WTC11 (cell line): ENCODE measurements around the gene CHN1. TPM values are rescaled to one million over a fixed set of nuclear protein-coding genes. Genes with fewer than 3 reads are reported as not detected.

Experiments used
- ATAC-seq: fragments of 200-7000 bp; cut with Tn5 transposase; 2 replicates; pipeline ENCODE4 v1.10.0; 2021; ENCODE audit warnings: mild to moderate bottlenecking, moderate library complexity
- CTCF ChIA-PET: fragments of 300-600 bp; sonication (Branson Sonifier 250); formaldehyde crosslinking; loops from one replicate; lab custom pipeline; 2021; ENCODE audit warnings: antibody characterized with exemption; lab: Charles Lee
- POLR2A ChIA-PET: fragments of 350-600 bp; sonication (Branson Sonifier 250); formaldehyde crosslinking; loops from one replicate; lab custom pipeline; 2021; ENCODE audit warnings: antibody characterized with exemption; lab: Charles Lee
- DNase-seq: peaks from one replicate; pipeline ENCODE4 v3.0.0; 2021; ENCODE audit warnings: low spot score
- H3K27ac Mint-ChIP-seq: 2 replicates; pipeline ENCODE4 v1.8.0; 2021; ENCODE audit warnings: mixed read lengths
- H3K27me3 Mint-ChIP-seq: 2 replicates; pipeline ENCODE4 v1.8.0; 2021; ENCODE audit warnings: low read depth, mild to moderate bottlenecking, moderate library complexity, mixed read lengths
- H3K36me3 Mint-ChIP-seq: 2 replicates; pipeline ENCODE4 v1.8.0; 2021; ENCODE audit warnings: mixed read lengths
- H3K4me1 Mint-ChIP-seq: 2 replicates; pipeline ENCODE4 v1.8.0; 2022; ENCODE audit warnings: mixed read lengths
- H3K4me3 Mint-ChIP-seq: 2 replicates; pipeline ENCODE4 v1.8.0; 2021; ENCODE audit warnings: mild to moderate bottlenecking, moderate library complexity, mixed read lengths
- H3K9me3 Mint-ChIP-seq: 2 replicates; pipeline ENCODE4 v1.8.0; 2021; ENCODE audit warnings: mixed read lengths
- CBFB ChIP-seq: sonication (generic); formaldehyde crosslinking; IDR thresholded peaks from 2 replicates; pipeline ENCODE4 v1.8.1; 2022; ENCODE audit warnings: mild to moderate bottlenecking, low read depth, missing genetic modification reagents
- CREM ChIP-seq: sonication (generic); formaldehyde crosslinking; IDR thresholded peaks from 2 replicates; pipeline ENCODE4 v1.8.1; 2022; ENCODE audit warnings: mild to moderate bottlenecking, missing genetic modification reagents, moderate library complexity
- GRHL2 ChIP-seq: fragments of 250-450 bp; sonication (Bioruptor Pico); IDR thresholded peaks from 2 replicates; pipeline ENCODE4 v1.8.0; 2022; ENCODE audit warnings: mild to moderate bottlenecking, moderate library complexity; ENCODE audit not compliant: insufficient replicate concordance, severe bottlenecking
- IRF2 ChIP-seq: sonication (generic); formaldehyde crosslinking; IDR thresholded peaks from 2 replicates; pipeline ENCODE4 v1.8.0; 2022; ENCODE audit warnings: low read depth, missing genetic modification reagents, borderline replicate concordance
- NFYB ChIP-seq: sonication (generic); formaldehyde crosslinking; conservative IDR thresholded peaks from 2 replicates; pipeline ENCODE4 v1.8.0; 2022; ENCODE audit warnings: low read depth, missing genetic modification reagents
- NR1H2 ChIP-seq: sonication (generic); formaldehyde crosslinking; IDR thresholded peaks from 2 replicates; pipeline ENCODE4 v1.9.0; 2021; ENCODE audit warnings: mild to moderate bottlenecking, moderate library complexity, missing genetic modification reagents
- NR3C1 ChIP-seq: sonication (generic); formaldehyde crosslinking; conservative IDR thresholded peaks from 2 replicates; pipeline ENCODE4 v1.8.1; 2023; ENCODE audit warnings: low read depth, mild to moderate bottlenecking, missing genetic modification reagents
- OVOL2 ChIP-seq: fragments of 250-450 bp; sonication (Bioruptor Pico); IDR thresholded peaks from 2 replicates; pipeline ENCODE4 v1.9.0; 2021; ENCODE audit warnings: mild to moderate bottlenecking, borderline replicate concordance
- SMAD4 ChIP-seq: sonication (generic); formaldehyde crosslinking; IDR thresholded peaks from 2 replicates; pipeline ENCODE4 v1.8.0; 2022; ENCODE audit warnings: mild to moderate bottlenecking, missing genetic modification reagents
- SOX15 ChIP-seq: fragments of 250-450 bp; sonication (Bioruptor Pico); IDR thresholded peaks from 2 replicates; pipeline ENCODE4 v1.9.0; 2021; ENCODE audit warnings: mild to moderate bottlenecking
- TCF7 ChIP-seq: sonication (generic); formaldehyde crosslinking; IDR thresholded peaks from 2 replicates; pipeline ENCODE4 v1.8.0; 2022; ENCODE audit warnings: mild to moderate bottlenecking, low read depth, missing genetic modification reagents, moderate library complexity
- USF2 ChIP-seq: sonication (generic); formaldehyde crosslinking; IDR thresholded peaks from 2 replicates; pipeline ENCODE4 v1.8.1; 2023; ENCODE audit warnings: mild to moderate bottlenecking, missing genetic modification reagents, moderate library complexity
- ZNF138 ChIP-seq: sonication (generic); formaldehyde crosslinking; conservative IDR thresholded peaks from 2 replicates; pipeline ENCODE4 v1.8.1; 2022; ENCODE audit warnings: mild to moderate bottlenecking, moderate library complexity, missing genetic modification reagents
- ZNF512 ChIP-seq: sonication (generic); formaldehyde crosslinking; IDR thresholded peaks from 2 replicates; pipeline ENCODE4 v1.8.1; 2022; ENCODE audit warnings: missing genetic modification reagents, borderline replicate concordance
- ZSCAN18 ChIP-seq: fragments of 250-450 bp; sonication (Bioruptor Pico); IDR thresholded peaks from 2 replicates; pipeline ENCODE4 v2.1.2; 2022; ENCODE audit warnings: mild to moderate bottlenecking, moderate library complexity
- total RNA-seq: library from RNA; stranded (reverse); gene quantifications from 3 replicates; pipeline ENCODE4 v1.2.3, GENCODE V29; 2021
- TF ChIP-seq, protein P1 (sequence below): sonication (generic); formaldehyde crosslinking; IDR thresholded peaks from 2 replicates; pipeline ENCODE4 v1.8.0; 2022; ENCODE audit warnings: mild to moderate bottlenecking, missing genetic modification reagents
- TF ChIP-seq, protein P2 (sequence below): fragments of 200-600 bp; IDR thresholded peaks from 2 replicates; pipeline ENCODE4 v1.8.0; 2022; ENCODE audit warnings: antibody characterized with exemption
- TF ChIP-seq, protein P3 (sequence below): sonication (generic); formaldehyde crosslinking; IDR thresholded peaks from 2 replicates; pipeline ENCODE4 v1.8.0; 2022; ENCODE audit warnings: mild to moderate bottlenecking, missing genetic modification reagents
- TF ChIP-seq, protein P4 (sequence below): fragments of 250-450 bp; sonication (Bioruptor Pico); IDR thresholded peaks from 2 replicates; pipeline ENCODE4 v1.9.0; 2021; ENCODE audit warnings: mild to moderate bottlenecking
- TF ChIP-seq, protein P5 (sequence below): sonication (generic); formaldehyde crosslinking; IDR thresholded peaks from 2 replicates; pipeline ENCODE4 v1.8.1; 2023; ENCODE audit warnings: mild to moderate bottlenecking, missing genetic modification reagents, borderline replicate concordance

The CHN1 gene
- total RNA-seq, 1 experiment from 2014 or later, result 30.0 TPM

DNA sequence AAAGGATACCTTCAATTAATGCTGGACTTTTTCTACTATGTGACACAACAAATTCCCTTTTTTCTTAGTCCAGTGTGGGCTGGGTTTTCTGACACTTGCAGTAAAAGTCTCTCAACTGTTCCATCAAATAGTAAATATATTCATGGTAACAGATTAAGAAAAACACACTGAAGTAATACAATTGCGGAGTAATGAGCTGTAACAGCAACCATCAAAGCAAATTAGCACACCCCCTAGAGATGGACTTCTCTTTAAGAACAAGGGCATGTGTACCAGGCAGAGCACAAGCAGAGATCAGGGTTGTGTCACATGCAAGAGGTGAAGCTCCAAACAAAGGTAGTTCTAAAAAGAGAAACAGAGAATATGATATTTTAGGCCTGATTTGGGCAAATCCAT, 168.2 kb downstream of the CHN1 start:
- TF ChIP-seq IRF2 (CRISPR knock-in tag), result no peak
- TF ChIP-seq CREM (CRISPR knock-in tag), result no peak
- TF ChIP-seq ZNF512, result no peak
- TF ChIP-seq SOX15 (CRISPR knock-in tag), result no peak
- TF ChIP-seq CBFB, result no peak
- TF ChIP-seq ZNF138 (CRISPR knock-in tag), result no peak
- TF ChIP-seq, protein P1, sequence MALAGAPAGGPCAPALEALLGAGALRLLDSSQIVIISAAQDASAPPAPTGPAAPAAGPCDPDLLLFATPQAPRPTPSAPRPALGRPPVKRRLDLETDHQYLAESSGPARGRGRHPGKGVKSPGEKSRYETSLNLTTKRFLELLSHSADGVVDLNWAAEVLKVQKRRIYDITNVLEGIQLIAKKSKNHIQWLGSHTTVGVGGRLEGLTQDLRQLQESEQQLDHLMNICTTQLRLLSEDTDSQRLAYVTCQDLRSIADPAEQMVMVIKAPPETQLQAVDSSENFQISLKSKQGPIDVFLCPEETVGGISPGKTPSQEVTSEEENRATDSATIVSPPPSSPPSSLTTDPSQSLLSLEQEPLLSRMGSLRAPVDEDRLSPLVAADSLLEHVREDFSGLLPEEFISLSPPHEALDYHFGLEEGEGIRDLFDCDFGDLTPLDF (CRISPR knock-in tag), result no peak
- no peak for TF ChIP-seq NFYB (CRISPR knock-in tag)
- TF ChIP-seq, protein P2, sequence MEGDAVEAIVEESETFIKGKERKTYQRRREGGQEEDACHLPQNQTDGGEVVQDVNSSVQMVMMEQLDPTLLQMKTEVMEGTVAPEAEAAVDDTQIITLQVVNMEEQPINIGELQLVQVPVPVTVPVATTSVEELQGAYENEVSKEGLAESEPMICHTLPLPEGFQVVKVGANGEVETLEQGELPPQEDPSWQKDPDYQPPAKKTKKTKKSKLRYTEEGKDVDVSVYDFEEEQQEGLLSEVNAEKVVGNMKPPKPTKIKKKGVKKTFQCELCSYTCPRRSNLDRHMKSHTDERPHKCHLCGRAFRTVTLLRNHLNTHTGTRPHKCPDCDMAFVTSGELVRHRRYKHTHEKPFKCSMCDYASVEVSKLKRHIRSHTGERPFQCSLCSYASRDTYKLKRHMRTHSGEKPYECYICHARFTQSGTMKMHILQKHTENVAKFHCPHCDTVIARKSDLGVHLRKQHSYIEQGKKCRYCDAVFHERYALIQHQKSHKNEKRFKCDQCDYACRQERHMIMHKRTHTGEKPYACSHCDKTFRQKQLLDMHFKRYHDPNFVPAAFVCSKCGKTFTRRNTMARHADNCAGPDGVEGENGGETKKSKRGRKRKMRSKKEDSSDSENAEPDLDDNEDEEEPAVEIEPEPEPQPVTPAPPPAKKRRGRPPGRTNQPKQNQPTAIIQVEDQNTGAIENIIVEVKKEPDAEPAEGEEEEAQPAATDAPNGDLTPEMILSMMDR, result no peak
- TF ChIP-seq TCF7, result no peak
- TF ChIP-seq NR3C1 (CRISPR knock-in tag), result no peak
- TF ChIP-seq SMAD4 (CRISPR knock-in tag), result no peak
- TF ChIP-seq, protein P3, sequence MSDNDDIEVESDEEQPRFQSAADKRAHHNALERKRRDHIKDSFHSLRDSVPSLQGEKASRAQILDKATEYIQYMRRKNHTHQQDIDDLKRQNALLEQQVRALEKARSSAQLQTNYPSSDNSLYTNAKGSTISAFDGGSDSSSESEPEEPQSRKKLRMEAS, result no peak
- TF ChIP-seq USF2 (CRISPR knock-in tag), result no peak
- TF ChIP-seq, protein P4, sequence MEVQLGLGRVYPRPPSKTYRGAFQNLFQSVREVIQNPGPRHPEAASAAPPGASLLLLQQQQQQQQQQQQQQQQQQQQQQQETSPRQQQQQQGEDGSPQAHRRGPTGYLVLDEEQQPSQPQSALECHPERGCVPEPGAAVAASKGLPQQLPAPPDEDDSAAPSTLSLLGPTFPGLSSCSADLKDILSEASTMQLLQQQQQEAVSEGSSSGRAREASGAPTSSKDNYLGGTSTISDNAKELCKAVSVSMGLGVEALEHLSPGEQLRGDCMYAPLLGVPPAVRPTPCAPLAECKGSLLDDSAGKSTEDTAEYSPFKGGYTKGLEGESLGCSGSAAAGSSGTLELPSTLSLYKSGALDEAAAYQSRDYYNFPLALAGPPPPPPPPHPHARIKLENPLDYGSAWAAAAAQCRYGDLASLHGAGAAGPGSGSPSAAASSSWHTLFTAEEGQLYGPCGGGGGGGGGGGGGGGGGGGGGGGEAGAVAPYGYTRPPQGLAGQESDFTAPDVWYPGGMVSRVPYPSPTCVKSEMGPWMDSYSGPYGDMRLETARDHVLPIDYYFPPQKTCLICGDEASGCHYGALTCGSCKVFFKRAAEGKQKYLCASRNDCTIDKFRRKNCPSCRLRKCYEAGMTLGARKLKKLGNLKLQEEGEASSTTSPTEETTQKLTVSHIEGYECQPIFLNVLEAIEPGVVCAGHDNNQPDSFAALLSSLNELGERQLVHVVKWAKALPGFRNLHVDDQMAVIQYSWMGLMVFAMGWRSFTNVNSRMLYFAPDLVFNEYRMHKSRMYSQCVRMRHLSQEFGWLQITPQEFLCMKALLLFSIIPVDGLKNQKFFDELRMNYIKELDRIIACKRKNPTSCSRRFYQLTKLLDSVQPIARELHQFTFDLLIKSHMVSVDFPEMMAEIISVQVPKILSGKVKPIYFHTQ (CRISPR knock-in tag), result no peak
- TF ChIP-seq ZSCAN18 (CRISPR knock-in tag), result no peak
- TF ChIP-seq GRHL2, result no peak
- TF ChIP-seq NR1H2 (CRISPR knock-in tag), result no peak
- TF ChIP-seq OVOL2, result no peak
- TF ChIP-seq, protein P5, sequence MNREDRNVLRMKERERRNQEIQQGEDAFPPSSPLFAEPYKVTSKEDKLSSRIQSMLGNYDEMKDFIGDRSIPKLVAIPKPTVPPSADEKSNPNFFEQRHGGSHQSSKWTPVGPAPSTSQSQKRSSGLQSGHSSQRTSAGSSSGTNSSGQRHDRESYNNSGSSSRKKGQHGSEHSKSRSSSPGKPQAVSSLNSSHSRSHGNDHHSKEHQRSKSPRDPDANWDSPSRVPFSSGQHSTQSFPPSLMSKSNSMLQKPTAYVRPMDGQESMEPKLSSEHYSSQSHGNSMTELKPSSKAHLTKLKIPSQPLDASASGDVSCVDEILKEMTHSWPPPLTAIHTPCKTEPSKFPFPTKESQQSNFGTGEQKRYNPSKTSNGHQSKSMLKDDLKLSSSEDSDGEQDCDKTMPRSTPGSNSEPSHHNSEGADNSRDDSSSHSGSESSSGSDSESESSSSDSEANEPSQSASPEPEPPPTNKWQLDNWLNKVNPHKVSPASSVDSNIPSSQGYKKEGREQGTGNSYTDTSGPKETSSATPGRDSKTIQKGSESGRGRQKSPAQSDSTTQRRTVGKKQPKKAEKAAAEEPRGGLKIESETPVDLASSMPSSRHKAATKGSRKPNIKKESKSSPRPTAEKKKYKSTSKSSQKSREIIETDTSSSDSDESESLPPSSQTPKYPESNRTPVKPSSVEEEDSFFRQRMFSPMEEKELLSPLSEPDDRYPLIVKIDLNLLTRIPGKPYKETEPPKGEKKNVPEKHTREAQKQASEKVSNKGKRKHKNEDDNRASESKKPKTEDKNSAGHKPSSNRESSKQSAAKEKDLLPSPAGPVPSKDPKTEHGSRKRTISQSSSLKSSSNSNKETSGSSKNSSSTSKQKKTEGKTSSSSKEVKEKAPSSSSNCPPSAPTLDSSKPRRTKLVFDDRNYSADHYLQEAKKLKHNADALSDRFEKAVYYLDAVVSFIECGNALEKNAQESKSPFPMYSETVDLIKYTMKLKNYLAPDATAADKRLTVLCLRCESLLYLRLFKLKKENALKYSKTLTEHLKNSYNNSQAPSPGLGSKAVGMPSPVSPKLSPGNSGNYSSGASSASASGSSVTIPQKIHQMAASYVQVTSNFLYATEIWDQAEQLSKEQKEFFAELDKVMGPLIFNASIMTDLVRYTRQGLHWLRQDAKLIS (CRISPR knock-in tag), result no peak
- peaks cover 31% of the 10 kb centered on the region for H3K4me1 Mint-ChIP-seq
- peaks cover 4% of the 10 kb centered on the region for H3K36me3 Mint-ChIP-seq
- H3K27me3 Mint-ChIP-seq, result no peaks in the 10 kb centered on the region
- peaks cover 4% of the 10 kb centered on the region; the same call in 1 of the 2 replicates for H3K9me3 Mint-ChIP-seq
- H3K4me3 Mint-ChIP-seq, result no peak overlapping the region
- no peak for DNase-seq
- ChIA-PET POLR2A (no interaction called here), CTCF (interaction anchor here (0.8 kb wide), 1 partner anchor 61 kb away, joined by 3 read pairs; no protein-coding TSS in a partner anchor)
- H3K27ac Mint-ChIP-seq, result 0 out of 2 replicates have a peak overlapping the region, but pooled peaks have one; percentile 91
- ATAC-seq, result no peak
